ENCODE results near the gene TSTD2. TPM values are rescaled to one million over a fixed set of nuclear protein-coding genes. Genes with fewer than 3 reads are reported as not detected.
A peak's percentile ranks its signal among the peaks of the same experiment; 100 is the strongest.
"Not testable (repeated sequence)": the region's sequence is repeated elsewhere in the genome, so short reads cannot be mapped to it uniquely, and the experiment has no call there.

Gene TSTD2
- total RNA-seq, 8 experiments from 2014 or later: 13.9 to 32.9 (median 27.7) TPM

DNA sequence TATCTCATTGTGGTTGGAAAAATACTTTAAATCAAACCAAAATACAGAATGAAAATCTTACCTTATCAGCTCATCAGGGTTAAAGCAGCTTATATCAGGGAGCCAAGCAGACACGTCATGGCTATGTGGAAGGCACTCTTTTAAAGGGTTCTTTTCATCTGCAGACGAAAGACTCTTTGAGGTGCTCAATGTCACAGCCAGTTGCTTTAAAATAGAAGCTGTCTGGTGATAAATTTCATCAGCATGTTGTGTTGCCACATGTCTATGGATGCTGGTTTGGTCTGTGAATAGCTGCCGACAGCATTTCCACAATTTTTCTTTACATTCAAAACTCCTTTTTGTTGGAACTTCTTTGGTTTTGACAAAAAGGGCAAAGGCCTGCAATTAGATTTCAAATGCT, 7.5 kb downstream of the TSTD2 start:
- in situ Hi-C loops (cut with MboI; ENCODE audit: low pct_unique_long_range_greater_than_20kb in 2 of 9, low sequenced_read_pairs in 9 of 9, unreplicated experiment in 9 of 9): no loop called here
- 0 to 93% (median 39%) methylated on average over 1 to 3 of the region's 3 CpGs for WGBS, 10 experiments
- Histone ChIP-seq H3K4me1 (replicated peaks in 1 of 2) (peaks cover 14 to 15% of the 10 kb centered on the region in 2 donors), H3K4me3 (no peak overlapping the region), H3K27ac (no peak overlapping the region)
- peak in 1 of 8 experiments; percentile 19 for ATAC-seq (replicated peaks in 6 of 8)

DNA sequence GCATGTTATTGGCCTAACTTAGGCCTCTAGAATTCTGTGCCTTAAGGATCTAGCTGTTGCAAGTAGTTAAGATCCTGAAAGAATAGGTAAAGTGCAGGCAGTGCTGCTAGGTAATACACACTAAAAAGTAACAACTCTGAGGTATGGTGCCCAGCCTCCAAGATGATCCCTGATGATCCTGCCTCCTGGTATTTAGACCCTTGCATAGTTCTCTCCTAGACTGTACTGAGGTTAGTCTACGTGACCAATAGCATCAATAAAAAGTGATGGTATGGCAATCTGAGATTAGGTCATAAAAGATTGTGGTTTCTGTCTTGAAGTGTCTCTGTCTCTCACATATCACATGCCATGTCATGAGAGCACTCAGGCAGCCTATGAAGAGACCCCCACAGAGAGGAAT, 9.2 kb downstream of the TSTD2 start:
- Histone ChIP-seq H3K4me3 (no peak overlapping the region), H3K27ac (no peak overlapping the region), H3K4me1 (replicated peaks in 1 of 2) (peaks cover 11 to 13% of the 10 kb centered on the region in 2 donors)
- 80 to 100% (median 100%) methylated on average over 1 of the region's 1 CpG; no CpG with 5 or more reads in 4 of the 10 experiments for WGBS, 10 experiments
- in situ Hi-C loops (cut with MboI; ENCODE audit: low pct_unique_long_range_greater_than_20kb in 2 of 9, low sequenced_read_pairs in 9 of 9, unreplicated experiment in 9 of 9): loop anchor here in 7 of 9 experiments (25.0 kb wide), 3 partner anchors 162 to 762 kb away; partner anchors contain the start of gene ZNF782 (in 3 of the 7)
- ATAC-seq (replicated peaks in 6 of 8): no peak

DNA sequence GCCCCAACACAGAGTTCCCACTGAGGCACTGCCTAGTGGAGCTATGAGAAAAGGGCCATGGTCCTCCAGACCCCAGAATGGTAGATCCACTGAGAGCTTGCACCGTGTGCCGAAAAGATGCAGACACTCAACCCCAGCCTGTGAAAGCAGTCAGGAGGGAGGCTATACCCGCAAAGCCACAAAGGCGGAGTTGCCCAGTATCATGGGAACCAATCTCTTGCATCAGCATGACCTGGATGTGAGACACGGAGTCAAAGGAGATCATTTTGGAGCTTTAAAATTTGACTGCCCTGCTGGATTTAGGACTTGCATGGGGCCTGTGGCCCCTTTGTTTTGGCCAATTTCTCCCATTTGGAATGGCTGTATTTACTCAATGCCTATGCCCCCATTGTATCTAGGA, 10.7 kb downstream of the TSTD2 start:
- ATAC-seq (replicated peaks in 6 of 8); H3K4me1 ChIP-seq (replicated peaks in 1 of 2); H3K27ac ChIP-seq; H3K4me3 ChIP-seq: not testable (repeated sequence)
- WGBS, 10 experiments: 100% methylated on average over 1 to 3 of the region's 5 CpGs; no CpG with 5 or more reads in 4 of the 10 experiments
- in situ Hi-C loops (cut with MboI; ENCODE audit: low pct_unique_long_range_greater_than_20kb in 2 of 9, low sequenced_read_pairs in 9 of 9, unreplicated experiment in 9 of 9): loop anchor here in 7 of 9 experiments (25.0 kb wide), 3 partner anchors 160 to 760 kb away; partner anchors contain the start of gene ZNF782 (in 3 of the 7)

DNA sequence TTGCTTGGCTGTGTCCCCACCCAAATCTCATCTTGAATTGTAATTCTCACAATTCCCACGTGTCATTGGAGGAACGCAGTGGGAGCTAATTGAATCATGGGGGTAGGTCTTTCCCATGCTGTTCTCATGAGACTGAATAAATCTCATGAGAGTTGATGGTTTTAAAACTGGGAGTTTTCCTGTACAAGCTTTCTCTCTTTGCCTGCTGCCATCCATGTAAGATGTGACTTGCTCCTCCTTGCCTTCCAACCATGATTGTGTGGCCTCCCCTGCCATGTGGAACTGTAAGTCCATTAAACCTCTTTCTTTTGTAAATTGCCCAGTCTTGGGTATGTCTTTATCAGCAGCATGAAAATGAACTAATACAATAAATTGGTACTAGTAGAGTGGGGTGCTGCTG, 13.1 kb downstream of the TSTD2 start:
- WGBS, 10 experiments: 39 to 100% (median 92%) methylated on average over 1 to 2 of the region's 2 CpGs; no CpG with 5 or more reads in 3 of the 10 experiments
- not testable (repeated sequence) for H3K27ac ChIP-seq; ATAC-seq (replicated peaks in 6 of 8); H3K4me1 ChIP-seq (replicated peaks in 1 of 2); H3K4me3 ChIP-seq
- in situ Hi-C loops (cut with MboI; ENCODE audit: low pct_unique_long_range_greater_than_20kb in 2 of 9, low sequenced_read_pairs in 9 of 9, unreplicated experiment in 9 of 9): loop anchor here in 7 of 9 experiments (25.0 kb wide), 3 partner anchors 158 to 758 kb away; partner anchors contain the start of gene ZNF782 (in 3 of the 7)

DNA sequence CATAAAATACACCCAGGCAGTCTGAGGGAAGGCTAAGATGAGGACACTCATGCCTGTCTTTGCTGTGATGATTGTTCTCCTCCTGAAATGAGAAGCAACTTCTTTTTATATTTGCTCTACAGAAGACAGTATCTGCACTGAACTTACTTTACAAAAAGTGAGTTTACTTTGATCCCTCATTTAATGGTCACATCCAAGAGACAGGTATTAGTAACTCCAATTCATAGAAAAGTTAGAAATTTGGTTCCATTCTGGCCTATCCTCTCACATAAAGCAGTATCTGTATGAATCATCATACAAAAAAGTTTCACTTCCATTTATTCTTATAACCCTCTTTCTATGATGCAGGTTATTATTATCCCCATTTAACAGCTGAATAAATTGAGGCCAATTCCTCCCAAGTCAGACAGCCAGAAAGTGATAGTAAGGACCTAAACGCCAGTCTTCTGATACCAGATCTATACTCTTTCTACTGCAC, 15.2 kb downstream of the TSTD2 start:
- no peak overlapping the region for H3K4me3 ChIP-seq
- WGBS, 10 experiments: 83 to 100% (median 100%) methylated on average over 1 of the region's 1 CpG; no CpG with 5 or more reads in 6 of the 10 experiments
- no peak overlapping the region for H3K27ac ChIP-seq
- no peaks in the 10 kb centered on the region for H3K4me1 ChIP-seq (replicated peaks in 1 of 2)
- ATAC-seq (replicated peaks in 6 of 8): no peak
- in situ Hi-C loops (cut with MboI; ENCODE audit: low pct_unique_long_range_greater_than_20kb in 2 of 9, low sequenced_read_pairs in 9 of 9, unreplicated experiment in 9 of 9): loop anchor here in 7 of 9 experiments (10.0 to 25.0 kb wide), 4 partner anchors 156 to 756 kb away; partner anchors contain the start of genes ZNF782 (in 3 of the 7) and TDRD7 (in 1 of the 7)

DNA sequence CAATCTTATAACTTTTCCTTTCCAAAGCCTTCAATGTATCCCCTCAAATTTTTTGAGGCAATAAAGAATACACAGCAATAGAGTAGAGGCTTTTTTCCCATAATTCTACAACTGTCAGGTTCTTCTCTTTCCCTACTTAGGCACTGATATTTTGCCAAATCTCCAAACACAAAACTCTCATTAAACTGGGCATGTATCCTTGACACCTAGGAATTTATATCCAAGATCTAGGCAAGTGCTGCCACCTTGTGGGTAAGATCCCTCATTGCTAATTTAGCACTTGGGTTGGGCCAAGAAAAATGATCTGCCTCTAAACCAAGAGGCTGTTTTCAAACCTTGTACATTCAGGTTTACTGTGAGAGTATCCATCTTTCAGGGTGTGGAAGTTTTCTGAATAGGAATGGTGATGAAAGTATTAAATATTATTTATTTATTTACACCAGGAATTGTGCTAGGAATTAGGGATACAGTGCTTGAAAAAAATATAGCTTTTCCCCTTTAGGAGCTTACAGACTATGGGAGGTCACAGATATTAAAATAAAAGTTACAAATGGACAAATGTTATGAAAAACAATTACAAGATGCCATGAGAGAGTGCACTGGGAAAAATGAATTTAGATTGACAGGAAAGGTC, 17.6 kb downstream of the TSTD2 start:
- Histone ChIP-seq H3K4me1 (replicated peaks in 1 of 2) (no peaks in the 10 kb centered on the region), H3K27ac (no peak overlapping the region), H3K4me3 (no peak overlapping the region)
- in situ Hi-C loops (cut with MboI; ENCODE audit: low pct_unique_long_range_greater_than_20kb in 2 of 9, low sequenced_read_pairs in 9 of 9, unreplicated experiment in 9 of 9): loop anchor here in 7 of 9 experiments (10.0 to 25.0 kb wide), 4 partner anchors 153 to 753 kb away; partner anchors contain the start of genes ZNF782 (in 3 of the 7) and TDRD7 (in 1 of the 7)
- ATAC-seq (replicated peaks in 6 of 8): peak in 6 of 8 experiments; percentile 44 to 79 (median 64)

DNA sequence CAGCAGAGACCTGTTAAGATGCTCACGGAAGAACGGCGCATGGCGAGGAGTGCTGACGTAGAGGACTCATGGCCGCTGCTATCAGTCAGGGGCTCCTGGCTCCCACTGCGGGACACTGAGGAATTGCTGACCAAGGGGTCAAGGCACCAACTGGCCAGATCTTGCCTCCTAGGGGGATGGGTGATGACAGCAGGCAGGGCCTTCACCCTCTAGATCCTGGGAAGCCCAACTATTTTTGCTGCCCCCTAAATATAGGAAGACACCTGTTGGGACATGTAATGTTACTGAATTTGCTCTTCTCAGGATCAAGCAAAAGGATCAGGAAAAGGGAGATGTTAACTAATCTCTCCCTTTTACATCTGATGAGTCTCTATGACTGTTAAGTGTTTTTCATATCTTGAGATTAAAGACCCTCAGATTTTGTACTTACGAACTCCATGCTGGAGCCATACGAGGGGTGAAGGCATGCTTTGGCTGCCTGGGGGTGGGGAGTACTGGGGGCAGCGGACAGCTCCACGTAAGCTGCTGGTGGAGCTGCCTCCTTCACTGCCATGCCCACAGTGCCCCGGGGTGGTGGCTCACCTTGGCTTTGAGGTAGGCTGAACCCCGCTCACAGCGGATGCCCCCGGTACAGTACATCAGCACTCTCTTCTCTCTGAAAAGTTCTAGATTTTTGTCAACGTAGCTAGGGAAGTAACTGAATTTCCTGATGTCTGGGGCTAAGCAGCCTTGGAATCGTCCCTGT, 28.1 kb downstream of the TSTD2 start:
- Histone ChIP-seq H3K27ac (no peak overlapping the region), H3K4me3 (no peak overlapping the region), H3K4me1 (replicated peaks in 1 of 2) (no peaks in the 10 kb centered on the region)
- in situ Hi-C loops (cut with MboI; ENCODE audit: low pct_unique_long_range_greater_than_20kb in 2 of 9, low sequenced_read_pairs in 9 of 9, unreplicated experiment in 9 of 9): loop anchor here in 7 of 9 experiments (10.0 to 25.0 kb wide), 4 partner anchors 130 to 743 kb away; partner anchors contain the start of gene ZNF782 (in 3 of the 7)
- no peak for ATAC-seq (replicated peaks in 6 of 8)
- WGBS, 10 experiments: 86 to 100% (median 95%) methylated on average over 1 to 9 of the region's 17 CpGs; no CpG with 5 or more reads in 2 of the 10 experiments

DNA sequence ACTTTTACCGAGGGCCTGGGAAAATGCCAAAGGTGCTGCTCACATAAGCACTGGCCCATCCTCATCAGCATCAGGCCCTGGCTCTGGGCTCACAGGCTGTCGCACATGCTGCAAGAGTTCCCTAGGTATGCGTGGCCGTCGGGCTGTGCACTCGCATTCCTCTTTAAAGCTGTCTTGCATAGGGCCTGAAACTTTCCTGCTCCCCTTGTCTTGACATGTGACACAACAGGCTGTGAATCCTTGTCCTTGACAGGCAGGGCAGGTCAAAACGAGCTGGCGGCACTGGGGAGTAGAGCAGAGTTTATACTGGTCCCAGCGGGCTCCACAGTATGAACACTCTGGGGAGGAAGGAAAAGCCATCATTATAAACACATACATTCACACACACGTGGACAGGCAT, 30.7 kb downstream of the TSTD2 start:
- H3K27ac ChIP-seq: no peak overlapping the region

DNA sequence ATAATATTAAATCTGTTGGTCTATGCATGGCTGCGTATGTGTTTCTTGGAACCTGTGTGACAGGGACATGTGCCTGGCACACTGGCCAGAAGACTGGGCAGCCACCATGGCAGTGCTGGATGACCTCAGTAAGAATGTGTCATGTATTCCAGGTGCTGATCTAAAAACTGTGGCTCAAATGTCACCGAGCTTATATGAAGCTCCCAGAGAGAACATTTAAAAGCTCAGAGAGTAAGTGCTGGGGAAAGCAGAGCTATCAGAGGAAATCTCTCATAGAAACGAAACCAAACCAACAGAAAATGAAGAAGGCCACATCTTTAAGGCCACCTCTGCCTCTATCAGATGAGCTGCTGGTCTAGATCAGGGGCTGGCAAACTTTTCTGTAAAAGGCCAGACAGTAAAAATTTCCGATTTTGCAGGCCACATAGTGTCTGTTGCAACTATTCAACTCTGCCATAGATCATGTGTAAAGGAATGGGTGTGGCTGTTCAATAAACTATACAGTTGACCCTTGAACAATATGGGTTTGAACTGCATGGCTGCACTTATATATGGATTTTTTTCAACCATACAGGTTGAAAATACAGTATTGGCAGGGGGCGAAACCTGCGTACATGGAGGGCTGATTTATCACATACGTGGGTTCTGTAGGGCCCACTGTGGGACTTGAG, 31.8 kb downstream of the TSTD2 start:
- Histone ChIP-seq H3K27ac (no peak overlapping the region), H3K4me3 (no peak overlapping the region), H3K4me1 (replicated peaks in 1 of 2) (peaks cover 0 to 2% of the 10 kb centered on the region in 2 donors)
- 60 to 100% (median 92%) methylated on average over 1 to 6 of the region's 7 CpGs; no CpG with 5 or more reads in 1 of the 10 experiments for WGBS, 10 experiments
- no peak for ATAC-seq (replicated peaks in 6 of 8)
- in situ Hi-C loops (cut with MboI; ENCODE audit: low pct_unique_long_range_greater_than_20kb in 2 of 9, low sequenced_read_pairs in 9 of 9, unreplicated experiment in 9 of 9): loop anchor here in 7 of 9 experiments (10.0 to 25.0 kb wide), 4 partner anchors 127 to 739 kb away; partner anchors contain the start of gene ZNF782 (in 3 of the 7)

More for the DNA sequence above, 30.7 kb downstream of the TSTD2 start:
- Histone ChIP-seq H3K4me1 (replicated peaks in 1 of 2) (peaks cover 0 to 2% of the 10 kb centered on the region in 2 donors), H3K4me3 (no peak overlapping the region)
- in situ Hi-C loops (cut with MboI; ENCODE audit: low pct_unique_long_range_greater_than_20kb in 2 of 9, low sequenced_read_pairs in 9 of 9, unreplicated experiment in 9 of 9): loop anchor here in 7 of 9 experiments (10.0 to 25.0 kb wide), 4 partner anchors 128 to 740 kb away; partner anchors contain the start of gene ZNF782 (in 3 of the 7)
- 79 to 100% (median 90%) methylated on average over 1 to 7 of the region's 10 CpGs; no CpG with 5 or more reads in 3 of the 10 experiments for WGBS, 10 experiments
- no peak for ATAC-seq (replicated peaks in 6 of 8)

DNA sequence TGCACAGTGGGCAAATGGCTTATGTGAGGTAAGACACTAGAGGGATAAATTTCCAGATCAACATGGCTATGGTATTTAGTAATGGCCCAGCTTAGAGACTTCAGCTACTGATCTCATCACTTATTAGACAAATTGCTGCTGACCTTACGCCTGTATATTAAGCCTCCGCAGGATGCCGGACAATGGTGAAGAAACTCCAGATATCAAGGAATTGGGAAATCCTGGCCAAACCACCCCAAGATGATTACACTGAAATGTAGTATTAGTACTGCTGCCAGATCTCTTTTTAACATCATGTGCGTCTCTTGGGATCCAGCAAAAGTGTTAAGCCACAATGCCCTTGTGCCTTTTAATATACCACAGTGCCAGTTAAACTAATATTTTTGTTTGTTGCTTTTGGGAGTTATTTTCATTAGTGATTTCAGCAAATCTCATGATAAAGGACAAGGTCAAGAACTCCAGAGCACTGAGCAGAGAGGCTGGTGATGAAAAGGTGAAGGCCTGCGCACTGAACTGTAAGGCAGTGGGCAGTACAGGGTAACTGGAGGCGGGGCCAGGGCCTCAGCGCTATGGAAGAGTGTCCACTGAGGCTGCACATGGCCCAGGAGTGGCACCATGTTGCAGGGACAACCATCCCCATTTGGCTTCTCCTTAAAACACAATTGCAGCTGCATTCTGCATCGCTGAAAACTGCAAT, 32.5 kb downstream of the TSTD2 start:
- in situ Hi-C loops (cut with MboI; ENCODE audit: low pct_unique_long_range_greater_than_20kb in 2 of 9, low sequenced_read_pairs in 9 of 9, unreplicated experiment in 9 of 9): loop anchor here in 7 of 9 experiments (10.0 to 25.0 kb wide), 4 partner anchors 126 to 738 kb away; partner anchors contain the start of gene ZNF782 (in 3 of the 7)
- WGBS, 10 experiments: 60 to 100% (median 100%) methylated on average over 2 to 6 of the region's 8 CpGs; no CpG with 5 or more reads in 2 of the 10 experiments
- Histone ChIP-seq H3K4me3 (no peak overlapping the region), H3K4me1 (replicated peaks in 1 of 2) (peaks cover 0 to 2% of the 10 kb centered on the region in 2 donors), H3K27ac (no peak overlapping the region)
- no peak for ATAC-seq (replicated peaks in 6 of 8)

DNA sequence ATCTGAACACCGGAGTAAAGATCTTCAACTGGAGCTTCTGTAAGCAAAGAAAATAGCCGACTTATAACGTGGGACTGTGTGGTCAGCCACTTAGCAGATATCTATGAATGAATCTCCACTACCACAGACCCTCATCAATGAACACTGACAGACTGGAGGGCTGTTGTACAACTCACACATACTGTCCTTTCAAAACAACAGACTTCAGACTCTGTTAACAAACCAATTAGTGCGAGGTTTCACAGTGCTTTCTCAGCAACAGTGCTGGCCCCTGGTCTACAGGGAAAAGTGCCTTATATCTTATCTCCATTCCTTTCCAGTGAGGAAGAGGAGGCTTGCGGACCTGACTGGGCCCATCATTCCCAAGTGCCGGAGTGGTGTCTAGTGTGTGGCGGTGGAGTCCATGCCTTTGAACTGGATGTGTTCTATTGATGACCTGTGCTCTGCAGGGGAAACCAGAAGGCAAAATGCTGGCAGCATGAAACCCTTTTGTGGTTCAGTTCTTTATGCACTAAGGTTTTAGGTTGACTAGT, 33.8 kb downstream of the TSTD2 start:
- H3K4me1 ChIP-seq (replicated peaks in 1 of 2): peaks cover 0 to 2% of the 10 kb centered on the region in 2 donors
- peak overlapping the region in 1 of 2 donors; percentile 10 for H3K27ac ChIP-seq

More for the DNA sequence above, 33.8 kb downstream of the TSTD2 start:
- ATAC-seq (replicated peaks in 6 of 8): no peak
- WGBS, 10 experiments: 85 to 100% (median 95%) methylated on average over 1 to 7 of the region's 7 CpGs; no CpG with 5 or more reads in 1 of the 10 experiments
- in situ Hi-C loops (cut with MboI; ENCODE audit: low pct_unique_long_range_greater_than_20kb in 2 of 9, low sequenced_read_pairs in 9 of 9, unreplicated experiment in 9 of 9): loop anchor here in 1 of 9 experiments (25.0 kb wide), 1 partner anchor 137 kb away; no protein-coding TSS in a partner anchor
- no peak overlapping the region for H3K4me3 ChIP-seq
